ENCODE data around the gene ZBTB25. TPM values are rescaled to one million over a fixed set of nuclear protein-coding genes. Genes with fewer than 3 reads are reported as not detected.

ZBTB25 gene
- total RNA-seq, 4 donors from 2014 or later, result 4.8 to 10.2 (median 5.6) TPM

- in situ Hi-C loops (cut with MboI; ENCODE audit: low pct_ligation_motif_present in 1 of 4, low pct_unique_long_range_greater_than_20kb in 1 of 4, low sequenced_read_pairs in 3 of 4), result loop anchor here in 3 of 4 donors (10.0 to 25.0 kb wide), 2 partner anchors 134 to 141 kb away; no protein-coding TSS in a partner anchor
- Histone ChIP-seq H3K36me3 (no peaks in the 10 kb centered on the region), H3K4me1 (no peaks in the 10 kb centered on the region), H3K4me3 (no peak overlapping the region), H3K27ac (no peak overlapping the region), H3K27me3 (no peaks in the 10 kb centered on the region), H3K9me3 (no peaks in the 10 kb centered on the region)
- intact Hi-C loops (cut with DNase I; ENCODE audit: low total_unique reads), result no loop called here
- TF ChIP-seq POLR2AphosphoS5 (IDR thresholded peaks at IDR 0.05) (no peak), CTCF (IDR thresholded peaks at IDR 0.05) (peak; percentile 35 to 47 (median 45))
- DNase-seq, result no peak
Observed at GRCh38 chr14:64478634-64479250, 24.9 kb downstream of the ZBTB25 start.

- DNase-seq, result no peak
- no peak for TF ChIP-seq CTCF (IDR thresholded peaks at IDR 0.05)
- intact Hi-C loops (cut with DNase I; ENCODE audit: low total_unique reads) (no loop called here), in situ Hi-C loops (cut with MboI; ENCODE audit: low pct_ligation_motif_present in 1 of 4, low pct_unique_long_range_greater_than_20kb in 1 of 4, low sequenced_read_pairs in 3 of 4) (loop anchor here in 3 of 4 donors (10.0 to 25.0 kb wide), 2 partner anchors 132 to 139 kb away; no protein-coding TSS in a partner anchor)
- 92 to 94% methylated on average over 4 to 8 of the region's 8 CpGs for WGBS, 2 donors (ENCODE audit: low coverage in 1 of 2)
- no peaks in the 10 kb centered on the region for H3K27me3 ChIP-seq
- H3K36me3 ChIP-seq, result no peaks in the 10 kb centered on the region
- no peaks in the 10 kb centered on the region for H3K4me1 ChIP-seq
- no peak overlapping the region for H3K27ac ChIP-seq
- no peaks in the 10 kb centered on the region for H3K9me3 ChIP-seq
- no peak overlapping the region for H3K4me3 ChIP-seq
Observed at GRCh38 chr14:64476438-64476837, 27.2 kb downstream of the ZBTB25 start.

- H3K27ac ChIP-seq, result no peak overlapping the region
- H3K4me3 ChIP-seq, result no peak overlapping the region
- TF ChIP-seq POLR2AphosphoS5 (IDR thresholded peaks at IDR 0.05), result no peak
- in situ Hi-C loops (cut with MboI; ENCODE audit: low pct_ligation_motif_present in 1 of 4, low pct_unique_long_range_greater_than_20kb in 1 of 4, low sequenced_read_pairs in 3 of 4), result loop anchor here in 3 of 4 donors (10.0 to 25.0 kb wide), 2 partner anchors 131 to 138 kb away; no protein-coding TSS in a partner anchor
- H3K4me1 ChIP-seq, result no peaks in the 10 kb centered on the region
- H3K9me3 ChIP-seq, result no peaks in the 10 kb centered on the region
- 59 to 82% methylated on average over 6 to 8 of the region's 8 CpGs for WGBS, 2 donors (ENCODE audit: low coverage in 1 of 2)
- H3K27me3 ChIP-seq, result no peaks in the 10 kb centered on the region
- DNase-seq, result no peak
- intact Hi-C loops (cut with DNase I; ENCODE audit: low total_unique reads), result no loop called here
- H3K36me3 ChIP-seq, result no peaks in the 10 kb centered on the region
Observed at GRCh38 chr14:64475585-64476273, 27.9 kb downstream of the ZBTB25 start.

- no peak overlapping the region for H3K27ac ChIP-seq
- in situ Hi-C loops (cut with MboI; ENCODE audit: low pct_ligation_motif_present in 1 of 4, low pct_unique_long_range_greater_than_20kb in 1 of 4, low sequenced_read_pairs in 3 of 4), result loop anchor here in 3 of 4 donors (10.0 to 25.0 kb wide), 2 partner anchors 130 to 137 kb away; no protein-coding TSS in a partner anchor
- intact Hi-C loops (cut with DNase I; ENCODE audit: low total_unique reads), result no loop called here
- H3K4me3 ChIP-seq, result no peak overlapping the region
- 70 to 78% methylated on average over 4 of the region's 4 CpGs for WGBS, 2 donors (ENCODE audit: low coverage in 1 of 2)
- TF ChIP-seq CTCF (IDR thresholded peaks at IDR 0.05), result no peak
- no peak for TF ChIP-seq POLR2AphosphoS5 (IDR thresholded peaks at IDR 0.05)
- TF ChIP-seq POLR2A (IDR thresholded peaks at IDR 0.05), result no peak
- TF ChIP-seq EP300 (IDR thresholded peaks at IDR 0.05; ENCODE audit: low read depth), result no peak
- no peak for DNase-seq
- no peaks in the 10 kb centered on the region for H3K27me3 ChIP-seq
- H3K36me3 ChIP-seq, result no peaks in the 10 kb centered on the region
- H3K4me1 ChIP-seq, result peaks cover 0 to 1% (median 0%) of the 10 kb centered on the region in 4 donors
- no peaks in the 10 kb centered on the region for H3K9me3 ChIP-seq
Observed at GRCh38 chr14:64474698-64475097, 28.9 kb downstream of the ZBTB25 start.

Data from transverse colon (tissue), 4 donors.